Tibial nerve (tissue), 3 donors: ENCODE measurements around the gene PPP2R3A.
"Not testable (repeated sequence)": the region's sequence is repeated elsewhere in the genome, so short reads cannot be mapped to it uniquely, and the experiment has no call there.

Experiments
- CTCF ChIP-seq, 5 experiments: fragments of 200-600 bp in 3 of 5; fragments of 450-650 bp in 2 of 5; sonication (generic) in 3 of 5; IDR thresholded peaks; one replicate each; pipeline ENCODE4 v1.5.1; 2016 to 2019; ENCODE audit warnings: antibody characterized with exemption in 5 of 5, mild to moderate bottlenecking in 3 of 5, moderate library complexity in 2 of 5
- POLR2A ChIP-seq, 2 donors: fragments of 450-650 bp; IDR thresholded peaks; one replicate each; pipeline ENCODE4 v1.6.1; 2017; ENCODE audit warnings: antibody characterized with exemption in 2 of 2, mild to moderate bottlenecking in 2 of 2, moderate library complexity in 2 of 2

- not testable (repeated sequence) for TF ChIP-seq POLR2A, CTCF (IDR thresholded peaks at IDR 0.05)
Measured at GRCh38 chr3:136119332-136119731, 153.8 kb downstream of the PPP2R3A start.
